SK-MEL-5 (cell line): ENCODE measurements around the gene MINDY1. TPM values are rescaled to one million over a fixed set of nuclear protein-coding genes. Genes with fewer than 3 reads are reported as not detected.
A peak's percentile ranks its signal among the peaks of the same experiment; 100 is the strongest.

Source experiments
- DNase-seq: peaks from one replicate; pipeline ENCODE4 v3.0.0-alpha.2; 2016; ENCODE audit warnings: low read depth, low spot score
- in situ Hi-C: cut with HindIII; loops from 2 replicates; pipeline ENCODE4 v1.10.0; 2016; ENCODE audit warnings: low sequenced_read_pairs, high pct_unique_total_duplicates, low pct_unique_long_range_greater_than_20kb
- total RNA-seq: library from RNA; depleted of rRNA; stranded (reverse); fragments of >200 nt; shearing (Covaris generic); gene quantifications from 2 replicates; pipeline ENCODE4 v1.2.3, GENCODE V29; 2014

Gene MINDY1
- total RNA-seq, 1 experiment from 2014 or later: 13.6 TPM

GRCh38 chr1:151024540-151025146 is 17.9 kb upstream of the MINDY1 start:
- in situ Hi-C loops: no loop called here
- DNase-seq: peak; percentile 96

DNA sequence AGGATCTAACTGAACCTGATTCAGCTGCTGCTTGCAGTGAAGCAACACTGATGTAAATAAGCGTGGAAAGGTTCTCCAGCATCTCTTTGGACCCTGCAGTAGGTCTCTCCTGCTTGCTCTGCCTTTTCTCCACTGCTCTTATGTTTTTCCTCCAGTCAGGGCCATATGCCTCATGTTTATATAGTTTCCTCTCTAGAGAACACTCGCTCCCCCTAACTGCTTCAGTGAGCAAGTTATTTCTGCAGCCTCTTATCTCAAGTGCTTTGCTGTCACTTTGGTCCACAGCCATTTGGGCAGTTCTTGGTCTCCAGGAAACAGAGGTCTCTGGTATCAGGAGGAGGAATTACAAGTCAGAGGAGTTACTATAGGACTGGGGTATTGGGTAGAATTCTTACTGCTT is 6.8 kb upstream of the MINDY1 start:
- in situ Hi-C loops: no loop called here

DNA sequence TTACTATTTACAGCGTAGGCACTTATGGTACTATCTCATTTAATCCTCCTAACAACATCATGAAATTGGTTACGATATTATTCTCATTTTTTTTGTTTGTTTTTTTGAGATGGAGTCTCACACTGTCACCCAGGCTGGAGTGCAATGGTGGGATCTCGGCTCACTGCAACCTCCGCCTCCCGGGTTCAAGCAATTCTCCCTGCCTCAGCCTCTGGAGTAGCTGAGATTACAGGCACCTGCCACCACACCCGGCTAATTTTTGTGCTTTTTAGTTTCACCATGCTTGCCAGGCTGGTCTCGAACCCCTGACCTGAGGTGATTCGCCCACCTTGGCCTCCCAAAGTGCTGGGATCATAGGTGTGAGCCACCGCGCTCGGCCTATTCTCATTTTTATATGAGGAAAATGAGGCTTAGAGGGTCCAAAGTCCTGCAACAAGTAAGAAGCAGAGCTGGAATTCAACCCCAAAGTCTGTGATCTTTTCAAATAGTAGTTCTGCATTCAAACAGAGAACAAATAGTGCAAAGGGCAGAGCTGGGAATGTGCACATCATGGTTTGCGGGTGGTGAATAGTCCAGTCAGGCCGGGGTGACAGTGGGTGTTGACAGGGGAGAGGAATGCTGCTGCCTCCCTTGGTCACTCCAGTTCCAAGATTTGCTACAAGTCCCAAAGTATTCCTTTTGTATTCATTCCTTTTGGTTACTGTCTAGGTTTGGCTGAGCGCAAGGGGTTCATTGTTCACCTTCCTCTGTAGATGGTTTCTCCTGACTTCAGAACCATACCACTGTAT is 6.2 kb upstream of the MINDY1 start:
- in situ Hi-C loops: no loop called here
- DNase-seq: no peak

More for the DNA sequence above, 6.8 kb upstream of the MINDY1 start:
- no peak for DNase-seq

DNA sequence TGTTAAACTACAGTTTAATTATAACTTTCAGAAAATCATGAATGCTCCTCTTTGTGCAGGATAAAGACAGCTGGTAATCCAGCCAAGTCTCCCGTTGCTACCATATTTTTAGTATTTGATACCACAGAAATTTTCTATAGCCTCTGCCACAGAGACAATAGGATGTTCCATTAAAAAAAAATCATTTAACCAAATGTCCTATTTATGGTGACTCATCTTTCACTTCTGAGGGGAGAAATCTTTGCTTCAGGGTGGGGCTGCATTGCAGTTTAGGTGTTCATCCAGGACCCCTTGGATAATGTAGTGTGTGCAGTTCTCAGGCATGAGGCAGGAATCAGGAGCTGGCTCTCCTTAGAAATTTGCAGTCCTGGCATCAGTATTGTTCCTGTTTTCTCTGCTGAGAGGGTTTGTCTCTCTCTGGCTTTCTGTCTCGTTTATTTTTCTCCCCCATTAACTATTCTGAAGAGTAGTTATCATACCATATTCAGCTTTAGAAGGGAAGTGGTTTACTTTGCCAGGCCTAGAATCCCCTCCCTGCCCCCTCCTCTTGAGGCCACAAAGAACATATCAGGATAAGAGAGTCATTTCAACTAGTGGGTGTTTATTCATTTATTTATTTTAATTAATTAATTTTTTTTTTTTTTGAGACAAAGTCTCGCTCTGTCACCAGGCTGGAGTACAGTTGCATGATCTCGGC is 4.6 kb upstream of the MINDY1 start:
- in situ Hi-C loops: no loop called here
- DNase-seq: no peak

- in situ Hi-C loops: no loop called here
Measured at GRCh38 chr1:151010346-151010726, 3.6 kb upstream of the MINDY1 start.

GRCh38 chr1:151009674-151010345 is 3.1 kb upstream of the MINDY1 start:
- in situ Hi-C loops: no loop called here
- DNase-seq: no peak

More at GRCh38 chr1:151010346-151010726, 3.6 kb upstream of the MINDY1 start:
- DNase-seq: no peak

GRCh38 chr1:151009206-151009587 is 2.5 kb upstream of the MINDY1 start:
- in situ Hi-C loops: no loop called here
- no peak for DNase-seq

GRCh38 chr1:151008244-151009205 is 1.8 kb upstream of the MINDY1 start, which contains the start of gene PRUNE1:
TSS of gene PRUNE1 (plus strand) at chr1:151008449. CDS start at chr1:151008633, 184 bp downstream.
- in situ Hi-C loops: no loop called here
- DNase-seq: peak; percentile 98

DNA sequence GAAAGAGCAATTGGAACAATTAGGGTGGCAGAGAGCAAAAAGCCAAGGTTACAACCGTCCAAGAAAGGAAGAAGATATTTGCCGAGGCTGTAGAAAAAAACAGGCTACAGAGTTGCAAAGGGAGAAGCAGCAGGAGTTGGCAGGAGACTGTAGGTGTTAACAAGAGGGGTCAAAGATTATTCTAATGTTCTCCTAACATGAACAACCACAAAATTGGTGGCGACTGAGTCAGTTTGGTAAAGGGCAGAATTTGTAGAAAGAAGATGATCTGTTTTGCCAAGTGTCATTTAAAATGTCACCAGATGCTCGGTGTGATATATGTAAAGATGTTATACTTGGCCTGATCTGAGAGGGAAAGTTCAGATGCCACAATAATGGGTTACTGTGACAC is 1.1 kb upstream of the MINDY1 start:
- in situ Hi-C loops: no loop called here
- no peak for DNase-seq

GRCh38 chr1:151005729-151006319 is 878 bp downstream of the MINDY1 start:
- DNase-seq: no peak
- in situ Hi-C loops: no loop called here

GRCh38 chr1:151003180-151003579 is 3.5 kb downstream of the MINDY1 start:
- in situ Hi-C loops: no loop called here
- DNase-seq: no peak

GRCh38 chr1:151002611-151003010 is 4.1 kb downstream of the MINDY1 start:
- no peak for DNase-seq
- in situ Hi-C loops: no loop called here

DNA sequence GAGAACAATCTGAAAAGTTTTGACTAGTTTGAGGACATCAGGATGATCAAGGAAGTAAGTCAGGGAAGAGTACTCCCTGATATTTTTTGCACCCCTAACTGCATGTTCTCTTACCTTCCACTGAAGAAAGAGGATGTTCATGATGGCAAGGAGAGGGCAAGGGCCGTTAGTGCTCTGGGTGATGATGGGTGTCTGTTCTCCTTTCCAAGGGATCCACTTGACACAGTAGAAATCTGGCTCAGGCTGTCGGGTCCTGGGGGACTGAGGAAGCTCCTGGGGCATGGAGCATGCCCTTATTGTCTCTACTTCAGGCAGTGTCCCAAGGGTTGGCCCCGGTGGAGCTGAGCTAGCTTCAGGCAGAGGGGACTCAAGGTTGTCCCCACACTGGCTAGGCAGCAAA is 4.7 kb downstream of the MINDY1 start:
- no peak for DNase-seq
- in situ Hi-C loops: no loop called here

DNA sequence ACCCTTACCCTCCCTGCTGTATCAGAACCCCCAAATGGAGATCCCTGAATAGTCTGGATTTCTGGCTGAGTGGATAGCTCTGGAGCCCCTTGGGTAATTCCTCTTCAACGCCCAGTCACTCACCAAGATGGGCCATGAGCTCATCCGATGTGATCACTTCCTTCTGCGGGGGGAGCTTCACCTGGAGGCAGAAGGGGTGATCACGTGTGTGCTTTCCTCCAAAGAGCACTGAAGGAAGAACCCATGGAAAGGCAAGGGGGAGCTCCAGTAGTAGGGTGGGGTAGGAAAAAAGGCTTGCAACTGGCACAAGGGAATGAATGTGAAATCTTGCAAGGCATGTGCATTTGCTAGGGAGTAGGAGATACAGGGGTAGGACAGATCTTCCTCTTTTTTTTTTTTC is 5.1 kb downstream of the MINDY1 start:
- no peak for DNase-seq
- in situ Hi-C loops: no loop called here

DNA sequence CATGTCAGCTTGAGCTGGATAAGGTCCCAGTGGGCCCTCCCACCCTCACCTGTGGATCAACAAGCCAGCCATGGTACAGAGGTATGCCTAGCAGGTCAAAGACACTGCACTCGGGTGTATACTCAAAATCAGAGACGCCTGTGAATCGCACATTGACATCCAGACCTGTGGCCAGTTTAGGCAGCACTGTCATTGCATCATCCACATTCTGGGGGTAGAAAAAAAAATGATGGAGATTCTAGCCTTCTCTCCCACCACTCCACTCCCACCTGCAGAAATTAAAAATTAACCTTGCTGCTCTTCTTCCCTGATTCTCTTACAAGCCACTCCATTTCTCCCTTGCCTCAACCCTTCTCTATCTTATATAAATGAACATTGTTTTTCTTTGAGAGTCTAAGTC is 6.3 kb downstream of the MINDY1 start:
- in situ Hi-C loops: no loop called here

GRCh38 chr1:150999926-151000325 is 6.8 kb downstream of the MINDY1 start:
- DNase-seq: no peak
- in situ Hi-C loops: no loop called here

More for the DNA sequence above, 6.3 kb downstream of the MINDY1 start:
- no peak for DNase-seq
